NCI-H2107 (cell line): Measurements from ENCODE around the gene LPCAT4.

Experiments used
- DNase-seq: peaks from one replicate; lab custom pipeline; 2025; lab: John Stamatoyannopoulos, UW

LPCAT4 gene

DNA sequence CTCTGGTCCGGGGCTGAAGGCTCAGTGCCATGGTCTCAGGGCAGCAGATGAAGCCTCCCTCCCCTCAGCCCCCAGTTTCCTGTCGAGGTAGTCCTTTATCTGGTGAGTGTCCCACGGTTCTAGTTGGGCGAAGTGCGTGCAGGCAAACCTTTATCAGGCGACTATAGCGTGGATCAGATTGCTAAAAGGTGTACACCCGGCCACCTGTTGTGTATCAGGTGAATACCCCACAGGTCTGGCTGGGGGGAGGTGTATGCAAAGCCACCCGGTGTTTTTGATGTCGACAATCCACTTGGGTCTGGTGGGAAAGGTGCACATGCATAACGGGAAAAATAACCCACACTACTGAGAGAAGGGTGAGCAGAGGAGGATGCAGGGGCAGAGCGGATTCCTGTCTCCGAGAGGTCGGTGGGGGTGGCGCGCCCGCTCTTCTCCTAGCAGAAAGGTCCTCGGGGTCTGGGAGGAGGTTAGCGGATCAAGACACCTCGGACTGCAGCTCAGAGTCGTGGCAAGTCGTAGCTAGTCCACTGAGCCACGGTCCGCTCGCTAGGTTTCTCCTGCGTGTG is 29.9 kb downstream of the LPCAT4 start:
- no peak for DNase-seq

DNA sequence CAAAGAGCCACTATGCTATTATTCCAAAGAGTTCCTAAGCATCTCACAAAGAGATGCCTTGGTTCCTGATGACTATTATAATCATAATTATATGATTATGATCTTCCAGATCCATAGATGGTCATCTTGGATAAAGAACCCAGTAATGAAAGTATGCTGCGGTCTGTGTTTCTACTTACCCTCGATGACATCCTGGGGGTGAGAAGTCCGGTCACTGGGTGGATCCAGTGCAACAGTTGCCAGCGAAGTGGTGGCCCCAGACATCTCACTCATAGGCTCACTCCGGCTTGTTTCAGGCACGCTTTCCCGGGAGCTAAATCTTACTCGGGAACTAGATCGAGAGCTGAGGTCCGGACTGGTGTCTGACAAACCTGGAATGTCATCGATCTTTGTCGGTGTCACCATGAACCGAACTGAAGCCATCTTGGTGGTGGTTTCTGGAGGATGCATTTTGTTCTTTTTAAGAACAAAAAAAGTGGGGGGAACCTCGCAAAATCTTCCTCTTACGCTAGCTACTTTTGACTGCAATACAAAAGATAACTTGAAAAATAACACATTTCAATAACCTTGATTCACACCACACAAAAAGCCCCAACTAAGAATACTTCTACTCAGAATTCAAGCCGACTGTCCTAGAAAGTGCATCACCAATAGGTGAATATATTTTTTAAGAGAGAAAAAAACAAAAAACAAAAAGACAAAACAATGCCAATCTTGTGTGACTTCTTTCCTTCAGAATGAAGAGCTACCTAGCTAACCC is 30.6 kb downstream of the LPCAT4 start:
- DNase-seq: no peak

DNA sequence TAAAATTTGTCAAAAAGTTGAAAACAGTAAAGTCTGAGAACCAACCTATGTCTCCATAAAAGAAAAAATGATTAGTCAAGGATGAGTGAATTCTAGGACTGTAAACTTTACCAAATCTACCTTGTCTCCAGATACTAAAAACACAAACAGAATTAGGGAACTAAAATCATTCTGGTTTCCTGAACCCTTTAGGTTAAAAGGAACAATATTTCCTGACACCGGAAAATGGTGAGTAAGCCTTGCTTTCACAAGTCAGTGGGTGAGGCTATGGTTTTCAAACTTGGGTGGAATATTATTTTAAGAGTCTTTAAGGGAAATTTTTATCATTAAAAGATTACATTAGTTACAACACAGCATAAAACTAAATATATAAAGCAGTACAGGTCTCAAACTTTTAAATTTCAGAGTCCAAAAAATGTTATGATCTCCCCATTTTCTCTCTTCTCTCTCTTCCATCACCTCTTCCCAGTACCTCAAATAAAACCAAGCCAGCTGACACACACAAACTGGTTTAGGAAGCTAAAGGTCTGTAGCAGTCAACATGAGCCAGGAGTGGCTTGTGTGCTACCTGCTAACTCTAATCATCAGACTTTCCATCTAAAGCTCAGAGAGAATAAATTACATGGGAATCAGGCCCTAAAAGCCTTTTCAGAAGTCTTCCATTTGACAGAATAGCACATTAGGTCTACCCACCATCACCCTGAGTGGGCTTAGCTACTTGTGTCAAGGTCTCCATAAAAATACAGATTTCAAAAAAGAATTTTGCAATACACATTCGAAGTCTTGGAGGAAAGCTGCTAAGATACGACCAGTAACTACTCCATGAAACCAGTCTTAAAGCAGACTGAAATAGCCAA is 31.6 kb downstream of the LPCAT4 start:
- DNase-seq: no peak

DNA sequence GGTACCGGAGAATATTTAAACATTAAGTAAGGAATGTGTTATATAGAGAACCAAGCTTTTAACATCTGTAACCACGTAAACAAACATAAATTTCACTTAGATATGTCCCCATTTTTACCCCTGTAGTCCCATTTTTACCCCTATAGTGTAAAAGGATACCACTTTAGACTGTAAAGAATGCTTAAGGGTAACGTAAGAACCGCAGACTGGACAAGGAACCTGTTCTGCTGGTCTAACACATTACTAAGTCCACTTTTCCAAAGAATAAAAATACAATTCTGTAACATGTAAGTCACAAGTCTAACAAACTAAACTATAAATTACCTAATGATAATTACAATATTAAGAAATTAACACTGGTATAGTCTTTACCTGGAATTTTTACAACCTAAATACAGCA is 32.3 kb downstream of the LPCAT4 start:
- no peak for DNase-seq

DNA sequence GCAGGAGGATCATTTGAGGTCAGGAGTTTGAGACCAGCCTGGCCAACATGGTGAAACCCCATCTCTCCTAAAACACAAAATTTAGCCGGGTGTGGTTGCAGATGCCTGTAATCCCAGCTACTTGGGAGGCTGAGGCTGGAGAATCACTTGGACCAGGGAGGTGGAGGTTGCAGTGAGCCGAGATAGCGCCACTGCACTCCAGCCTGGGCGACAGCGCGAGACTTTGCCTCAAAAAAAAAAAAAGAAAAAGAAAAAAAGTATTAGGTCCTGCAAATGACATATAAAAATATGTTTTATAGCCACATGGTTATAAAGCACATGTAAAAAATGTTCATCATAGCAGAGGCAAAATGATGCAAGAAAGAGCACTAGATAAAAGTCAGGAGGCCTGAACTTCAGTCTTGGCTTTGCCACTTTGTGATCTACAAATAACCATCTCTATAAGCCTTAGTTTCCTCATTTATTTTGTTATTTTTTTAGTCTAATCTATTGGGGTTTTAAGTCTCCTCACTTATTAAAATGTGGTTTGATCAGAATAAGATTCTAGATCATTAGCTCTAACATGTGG is 34.4 kb downstream of the LPCAT4 start:
- no peak for DNase-seq

DNA sequence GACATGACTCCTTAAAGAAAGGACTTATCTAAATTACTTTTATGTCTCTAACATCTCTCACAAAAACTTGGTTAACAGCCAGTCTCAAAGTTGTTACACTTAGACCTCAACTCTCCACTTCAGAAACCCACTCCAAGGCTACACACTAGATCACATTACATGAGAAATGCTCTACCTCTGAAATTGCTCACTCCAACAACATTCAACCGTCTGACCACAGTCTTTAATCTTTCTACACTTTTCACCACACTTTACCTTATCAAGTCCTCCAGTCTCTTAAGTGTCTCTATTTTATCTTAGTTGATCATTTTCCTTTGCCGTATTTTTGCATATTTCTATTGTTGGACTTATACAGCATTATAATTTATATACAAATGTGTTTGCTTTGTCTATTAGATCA is 35.2 kb downstream of the LPCAT4 start:
- no peak for DNase-seq

DNA sequence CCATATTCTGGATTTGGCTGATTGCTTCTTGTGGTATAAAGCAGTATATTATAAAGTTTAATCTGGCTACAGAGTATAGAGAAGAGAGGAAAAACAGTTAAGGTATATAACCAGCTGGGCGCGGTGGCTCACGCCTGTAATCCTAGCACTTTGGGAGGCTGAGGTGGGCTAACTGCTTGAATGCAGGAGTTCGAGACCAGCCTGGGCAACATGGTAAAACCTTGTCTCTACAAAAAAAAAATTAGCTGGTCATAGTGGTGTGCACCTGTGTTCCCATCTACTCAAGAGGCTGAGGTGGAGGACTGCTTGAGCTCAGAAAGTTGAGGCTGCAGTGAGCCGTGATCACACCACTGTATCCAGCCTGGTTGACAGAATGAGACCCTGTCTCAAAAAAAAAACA is 36.7 kb downstream of the LPCAT4 start:
- DNase-seq: no peak

DNA sequence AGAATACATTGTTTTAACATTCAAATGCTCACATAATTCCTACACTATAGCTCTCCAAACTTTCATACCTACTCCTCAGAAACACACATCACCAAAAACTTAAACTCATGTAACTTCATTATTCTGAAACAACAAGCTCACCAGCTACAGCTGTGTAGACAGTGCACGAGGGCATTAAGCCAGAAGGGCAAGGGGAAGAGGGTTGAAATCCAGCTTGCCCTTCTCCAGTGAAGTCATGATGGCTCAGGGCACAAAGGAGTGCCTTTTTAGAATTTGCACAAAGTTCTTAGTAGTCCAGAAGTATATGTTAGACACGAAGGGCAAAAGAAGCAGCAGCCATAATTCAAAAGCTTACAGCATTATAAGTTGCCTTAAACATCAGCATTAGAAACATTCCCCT is 38.0 kb downstream of the LPCAT4 start:
- DNase-seq: no peak

DNA sequence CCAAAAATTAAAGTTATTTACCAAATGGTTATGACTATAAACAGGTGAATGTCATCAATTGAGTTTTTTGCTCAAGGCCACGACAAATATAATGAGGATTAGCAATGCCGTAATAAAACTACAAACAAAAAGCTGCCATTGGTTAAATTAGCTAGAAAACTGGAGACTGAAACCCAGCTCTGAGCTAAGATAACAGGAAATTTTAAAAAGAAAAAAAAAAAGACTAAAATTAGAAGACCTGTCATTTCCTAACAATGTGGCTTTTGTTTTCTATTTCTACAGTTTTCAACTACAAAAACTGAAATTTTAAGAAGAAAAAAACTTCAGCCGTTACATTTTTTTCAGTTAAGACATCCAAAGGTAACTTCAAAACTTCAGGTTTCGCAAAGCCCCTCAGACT is 39.1 kb downstream of the LPCAT4 start:
- no peak for DNase-seq

DNA sequence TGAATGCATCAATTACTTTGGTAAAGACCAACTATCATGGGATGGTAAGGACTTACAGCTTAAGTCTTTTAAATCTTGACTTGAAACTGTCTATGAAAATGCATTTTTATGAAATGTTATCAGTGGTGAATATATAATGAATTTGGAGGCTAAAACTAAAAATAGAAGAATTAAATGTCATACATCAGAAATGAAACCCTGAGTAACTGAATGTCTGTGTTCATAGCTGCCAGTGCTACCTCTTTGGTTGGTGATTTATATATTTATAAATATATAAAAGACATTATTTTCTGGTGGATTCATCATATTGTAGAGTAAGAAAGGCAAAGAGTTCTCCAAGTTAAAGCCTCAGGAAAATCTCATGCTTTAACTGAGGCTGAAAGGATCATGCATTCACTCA is 41.6 kb downstream of the LPCAT4 start:
- DNase-seq: no peak

DNA sequence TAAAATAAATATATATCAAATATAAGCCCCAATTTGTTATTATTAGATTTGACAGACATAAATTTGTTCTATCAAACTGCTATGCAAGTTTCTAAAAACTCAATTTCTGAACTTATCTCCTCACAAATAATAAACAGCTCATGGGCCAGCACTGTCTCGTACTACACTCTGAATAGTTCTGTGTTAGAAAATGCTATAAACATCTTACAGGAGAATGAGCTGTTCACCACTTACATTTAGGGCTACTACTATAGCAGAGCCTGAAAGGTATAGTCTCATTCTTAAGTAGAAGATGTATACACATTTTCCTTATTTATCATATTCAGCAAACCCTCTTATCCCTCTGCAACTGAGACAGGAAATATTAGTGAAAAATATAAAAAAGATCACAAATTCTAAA is 42.1 kb downstream of the LPCAT4 start:
- no peak for DNase-seq

DNA sequence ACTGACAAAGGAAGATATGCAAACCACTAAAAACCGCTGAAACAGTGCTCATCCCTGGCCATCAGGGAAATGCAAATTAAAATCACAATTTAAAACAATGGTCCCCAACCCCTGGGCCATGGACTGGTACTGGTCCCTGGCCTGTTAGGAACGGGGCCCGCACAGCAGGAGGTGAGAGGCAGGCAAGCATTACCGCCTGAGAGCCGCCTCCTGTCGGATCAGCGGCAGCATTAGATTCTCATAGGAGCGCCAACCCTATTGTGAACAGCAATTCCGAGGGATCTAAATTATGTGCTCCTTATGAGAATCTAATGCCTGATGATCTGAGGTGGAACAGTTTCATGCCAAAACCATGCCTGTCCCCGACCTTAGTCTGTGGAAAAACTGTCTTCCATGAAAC is 43.8 kb downstream of the LPCAT4 start:
- DNase-seq: no peak

DNA sequence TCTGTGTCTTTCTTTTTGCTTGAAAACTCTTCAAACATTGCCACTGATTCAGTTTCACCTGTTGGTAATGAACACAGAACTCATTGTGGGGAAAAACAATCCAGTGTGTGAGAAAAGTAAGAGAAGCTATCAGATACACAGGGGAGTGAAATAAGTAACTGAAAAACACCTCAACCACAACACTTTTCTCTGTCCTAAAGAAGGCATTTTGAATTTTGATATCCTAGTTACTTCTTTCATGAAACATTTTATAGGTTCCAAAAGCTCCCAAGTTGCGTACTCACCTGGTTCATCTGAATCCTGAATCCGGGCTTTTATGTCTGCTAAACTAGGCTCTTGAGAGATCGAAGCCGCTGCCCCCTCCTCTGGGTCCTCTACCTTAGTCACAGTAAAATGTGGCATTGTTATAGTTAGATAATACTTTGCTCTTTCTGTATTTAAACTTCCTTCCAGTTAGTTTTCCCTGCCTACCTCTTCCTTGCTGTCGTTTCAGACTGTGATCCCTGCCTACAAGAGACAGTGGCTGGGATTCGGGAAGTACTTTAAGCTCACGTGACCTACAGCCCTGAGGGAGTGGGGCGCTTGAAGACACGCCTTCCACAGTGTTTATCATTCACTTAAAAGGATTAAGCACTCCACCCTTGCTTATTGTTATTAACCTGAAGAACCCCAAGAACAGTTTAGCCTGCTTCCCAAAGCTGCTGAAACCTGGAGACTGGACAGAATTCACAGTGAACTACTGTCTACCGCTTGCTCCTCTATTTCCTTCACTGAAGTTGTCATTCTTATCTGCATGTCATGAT is 48.5 kb downstream of the LPCAT4 start:
- DNase-seq: peak; percentile 21

DNA sequence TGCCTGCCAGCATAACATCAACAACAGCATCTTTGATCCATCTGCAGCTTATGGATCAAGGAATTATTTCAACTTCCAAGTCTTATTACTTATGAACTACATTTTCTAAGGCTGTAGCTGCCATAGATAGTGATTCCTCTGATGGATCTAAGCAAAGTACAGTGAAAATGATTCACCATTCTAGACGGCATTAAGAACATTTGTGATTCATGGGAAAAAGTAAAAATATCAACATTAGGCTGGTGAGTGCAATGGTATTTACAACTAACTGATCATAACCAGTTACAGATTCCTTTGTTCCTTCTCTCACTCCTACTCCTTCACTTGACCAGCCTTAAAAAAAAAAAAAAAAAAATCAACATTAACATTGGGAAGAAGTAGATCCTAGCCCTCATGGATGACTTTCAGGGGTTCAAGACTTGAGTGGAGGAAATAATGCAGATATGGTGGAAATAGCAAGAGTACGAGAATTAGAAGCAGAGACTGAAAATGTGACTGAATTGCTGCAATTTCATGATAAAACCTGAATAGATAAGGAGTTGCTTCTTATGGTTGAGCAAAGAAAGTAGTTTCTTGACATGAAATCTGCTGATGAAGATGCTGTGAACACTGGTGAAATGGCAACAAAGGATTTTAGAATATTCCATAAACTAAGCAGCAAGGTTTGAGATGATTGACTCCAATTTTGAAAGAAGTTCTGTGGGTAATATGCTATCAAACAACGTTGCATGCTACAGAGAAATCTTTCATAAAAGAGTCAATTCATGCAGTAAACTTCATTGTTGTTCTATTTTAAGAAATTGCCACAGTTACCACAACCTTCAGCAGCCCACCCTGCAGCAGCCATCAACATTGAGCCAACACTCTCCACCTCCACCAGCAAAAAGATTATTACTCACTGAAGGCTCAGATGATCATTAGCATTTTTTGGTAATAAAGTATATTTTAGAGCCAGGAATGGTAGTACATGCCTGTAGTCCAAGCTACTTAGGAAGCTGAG is 52.2 kb downstream of the LPCAT4 start:
- DNase-seq: no peak

DNA sequence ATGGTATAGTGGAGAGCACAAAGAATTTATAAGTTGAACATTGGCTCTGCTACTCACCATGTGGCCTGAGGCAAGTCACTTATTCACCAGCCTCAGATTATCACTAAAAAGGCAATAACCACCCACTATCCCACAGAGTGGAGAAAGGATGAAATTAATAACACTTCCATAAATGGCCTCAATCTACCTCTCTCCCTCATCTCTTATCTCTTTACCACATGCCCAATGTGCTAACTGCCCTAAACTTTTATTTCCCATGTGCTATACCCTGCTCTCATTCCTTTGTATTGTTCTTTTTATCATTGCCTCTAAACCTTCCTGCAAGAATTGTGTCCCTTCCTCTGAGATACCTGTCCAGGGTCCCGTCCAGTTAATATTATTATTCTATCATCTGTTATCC is 55.4 kb downstream of the LPCAT4 start:
- no peak for DNase-seq
